T-helper 17 cell (primary cell): ENCODE measurements around the gene CISTR. TPM values are rescaled to one million over a fixed set of nuclear protein-coding genes. Genes with fewer than 3 reads are reported as not detected.

Experiments used
- ATAC-seq: fragments of 150-1000 bp; cut with Tn5 transposase; 2 replicates; pipeline ENCODE4 v1.10.0; 2021; ENCODE audit warnings: mild to moderate bottlenecking, moderate library complexity
- DNase-seq, 3 donors: peaks; one replicate each; pipeline versions ENCODE4 v3.0.0 to v3.0.0-alpha.2; 2020 to 2021
- H3K9me3 ChIP-seq: one replicate; pipeline ENCODE4 v1.7.0; 2013; ENCODE audit warnings: low read length, mild to moderate bottlenecking; ENCODE audit not compliant: control insufficient read depth, poor library complexity, severe bottlenecking
- H3K27ac Mint-ChIP-seq: one replicate; pipeline ENCODE4 v1.8.0; 2022; ENCODE audit warnings: mild to moderate bottlenecking, moderate library complexity, mixed read lengths
- H3K27me3 Mint-ChIP-seq: one replicate; pipeline ENCODE4 v1.8.0; 2022; ENCODE audit warnings: mixed read lengths
- H3K36me3 Mint-ChIP-seq: one replicate; pipeline ENCODE4 v1.8.0; 2022; ENCODE audit warnings: low read depth, mixed read lengths
- H3K4me1 Mint-ChIP-seq: one replicate; pipeline ENCODE4 v1.8.0; 2022; ENCODE audit warnings: mild to moderate bottlenecking, mixed read lengths
- H3K4me3 Mint-ChIP-seq: one replicate; pipeline ENCODE4 v1.8.0; 2022; ENCODE audit warnings: mild to moderate bottlenecking, moderate library complexity, mixed read lengths
- total RNA-seq, 4 donors: library from RNA in 2 of 4; stranded (reverse) in 2 of 4; gene quantifications; one replicate each; pipeline ENCODE4 v1.2.3 and lab custom pipeline; 2022 to 2026

The CISTR gene
- total RNA-seq, 2 donors from 2014 or later = not detected

DNA sequence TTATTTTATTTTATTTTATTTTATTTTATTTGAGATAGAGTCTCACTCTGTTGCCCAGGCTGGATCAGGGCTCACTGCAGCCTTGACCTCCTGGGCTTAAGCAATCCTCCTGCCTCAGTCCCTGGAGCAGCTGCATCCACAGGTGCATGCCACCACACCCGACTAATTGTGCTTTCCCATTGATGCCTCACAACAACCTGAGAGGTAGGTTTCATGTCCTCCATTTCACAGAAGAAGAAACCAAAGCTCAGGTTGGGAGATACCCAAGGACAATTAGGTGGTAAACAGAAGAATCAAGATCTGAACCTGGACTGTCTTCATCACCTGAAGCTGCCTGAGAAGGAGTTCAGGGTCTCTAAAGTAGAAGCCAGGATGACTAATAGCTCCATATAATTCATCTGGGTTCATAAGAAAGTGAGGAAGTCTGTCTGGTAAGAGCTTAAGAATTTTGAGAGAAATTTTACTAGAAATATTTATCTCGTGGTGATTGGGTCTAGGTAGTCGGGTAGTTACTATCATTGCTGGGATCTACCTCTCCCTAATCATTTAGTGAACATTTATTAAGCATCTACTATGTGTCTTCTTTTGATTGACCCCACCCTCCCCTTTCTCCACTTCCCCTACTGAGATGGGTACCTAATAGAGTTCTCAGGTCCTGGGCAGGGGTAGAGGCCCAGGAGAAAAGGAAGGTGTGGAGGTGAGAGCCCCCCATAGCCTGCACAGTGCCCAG is 52.7 kb downstream of the CISTR start:
- Mint-ChIP-seq H3K4me1 (peaks cover 37% of the 10 kb centered on the region), H3K27me3 (peaks cover 100% of the 10 kb centered on the region), H3K4me3 (no peak overlapping the region), H3K36me3 (peaks cover 9% of the 10 kb centered on the region), H3K27ac (no peak overlapping the region)
- DNase-seq (no peak), ATAC-seq (no peak)
- H3K9me3 ChIP-seq = no peaks in the 10 kb centered on the region

DNA sequence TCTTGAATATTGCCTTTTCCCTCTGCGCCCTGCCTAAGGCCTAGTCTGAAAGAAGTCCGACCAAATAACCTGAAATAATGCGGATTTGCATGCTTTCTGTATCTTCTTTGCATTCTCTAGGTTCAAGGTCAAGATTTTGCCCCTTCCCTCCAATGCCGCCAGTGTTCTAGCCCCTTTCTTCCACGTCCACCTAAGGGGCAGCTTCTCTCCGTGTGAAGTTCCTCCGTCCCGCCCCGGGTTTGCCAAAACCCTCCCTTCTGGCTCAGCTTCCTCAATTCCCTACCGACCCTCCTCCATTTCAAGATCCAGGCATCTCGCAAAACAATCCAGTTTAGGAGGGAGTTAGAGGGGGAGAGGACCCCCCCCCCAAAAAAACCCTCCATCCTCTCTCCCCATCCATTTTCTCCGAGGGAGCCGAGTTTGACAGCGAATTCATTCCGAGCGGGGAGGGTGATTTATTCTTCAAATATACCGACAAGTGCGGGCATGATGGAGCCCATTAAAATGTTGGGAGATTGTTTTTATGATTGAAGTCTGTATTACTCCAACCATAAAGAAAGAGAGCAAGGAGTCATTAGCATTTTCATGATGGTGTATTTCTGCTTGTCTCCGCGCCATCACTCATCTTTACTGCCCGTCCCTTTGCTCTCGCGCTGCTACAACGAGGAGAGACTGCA is 55.0 kb downstream of the CISTR start:
- Mint-ChIP-seq H3K36me3 (peaks cover 8% of the 10 kb centered on the region), H3K27me3 (peaks cover 89% of the 10 kb centered on the region), H3K4me3 (peak overlapping the region; percentile 66), H3K27ac (no peak overlapping the region), H3K4me1 (peaks cover 33% of the 10 kb centered on the region)
- ATAC-seq (no peak), DNase-seq (no peak)
- H3K9me3 ChIP-seq = no peaks in the 10 kb centered on the region

Other genes with a start within 250 kb of the CISTR start
- not detected for gene NPFF, start 244.5 kb downstream of the CISTR start, total RNA-seq
- 10 to 100 TPM; 22.7 to 25.3 TPM for gene ATF7, start 125.6 kb downstream of the CISTR start, total RNA-seq
- gene ATP5MC2, start 75.9 kb downstream of the CISTR start, total RNA-seq = 100 to 1,000 TPM; 211 to 232 TPM
- gene CALCOCO1, start 24.5 kb downstream of the CISTR start, total RNA-seq = 100 to 1,000 TPM; 108 to 134 TPM
- gene HOXC13, start 186.9 kb upstream of the CISTR start, total RNA-seq = not detected
- gene HOXC12, start 202.9 kb upstream of the CISTR start, total RNA-seq = not detected
- not detected for gene HOXC11, start 221.1 kb upstream of the CISTR start, total RNA-seq
- not detected for gene HOTAIR, start 223.0 kb upstream of the CISTR start, total RNA-seq
- not detected for gene HOXC10, start 233.2 kb upstream of the CISTR start, total RNA-seq
- gene HOXC9, start 248.2 kb upstream of the CISTR start, total RNA-seq = not detected